Measurements from ENCODE around the gene SLC7A14.

The SLC7A14 gene

GRCh38 chr3:170467007-170467406 lies 118.9 kb downstream of the SLC7A14 start:
- H3K27ac ChIP-seq, result no peak overlapping the region
- H3K27me3 ChIP-seq, result no peaks in the 10 kb centered on the region
- H3K9ac ChIP-seq, result no peak overlapping the region
- no peak for TF ChIP-seq Cebpa-rat (IDR thresholded peaks at IDR 0.05)
- no peaks in the 10 kb centered on the region for H3K36me3 ChIP-seq
- H3K4me3 ChIP-seq, result no peak overlapping the region
- no peak overlapping the region for H3K4me2 ChIP-seq
- H4K20me1 ChIP-seq, result no peaks in the 10 kb centered on the region
- H3K9me3 ChIP-seq, result no peaks in the 10 kb centered on the region
- H3K4me1 ChIP-seq, result no peaks in the 10 kb centered on the region

DNA sequence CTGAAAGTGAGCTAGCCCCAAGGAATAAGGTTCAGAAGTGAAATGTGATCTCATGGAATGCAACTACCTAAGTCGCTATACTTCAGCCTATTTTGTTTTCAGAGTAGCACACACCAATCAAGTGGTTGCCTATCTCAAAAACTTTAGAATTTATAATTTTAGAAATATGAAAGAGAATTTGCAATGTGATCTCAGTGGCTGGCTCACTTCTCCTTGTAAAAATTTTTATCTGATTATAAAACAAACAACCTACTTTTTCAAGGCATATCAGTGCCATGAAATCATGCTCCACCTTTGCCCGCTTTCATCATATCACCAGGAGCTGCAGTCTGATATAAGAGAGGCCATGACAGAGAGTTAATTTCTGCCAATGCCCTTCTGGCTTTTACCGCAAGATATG lies 119.9 kb downstream of the SLC7A14 start:
- no peak for TF ChIP-seq Cebpa-rat (IDR thresholded peaks at IDR 0.05)
- no peaks in the 10 kb centered on the region for H3K36me3 ChIP-seq
- no peaks in the 10 kb centered on the region for H3K4me1 ChIP-seq
- H3K9me3 ChIP-seq, result no peaks in the 10 kb centered on the region
- no peak overlapping the region for H3K27ac ChIP-seq
- no peaks in the 10 kb centered on the region for H3K27me3 ChIP-seq
- H4K20me1 ChIP-seq, result no peaks in the 10 kb centered on the region
- no peak overlapping the region for H3K4me3 ChIP-seq
- no peak overlapping the region for H3K9ac ChIP-seq
- H3K4me2 ChIP-seq, result no peak overlapping the region

DNA sequence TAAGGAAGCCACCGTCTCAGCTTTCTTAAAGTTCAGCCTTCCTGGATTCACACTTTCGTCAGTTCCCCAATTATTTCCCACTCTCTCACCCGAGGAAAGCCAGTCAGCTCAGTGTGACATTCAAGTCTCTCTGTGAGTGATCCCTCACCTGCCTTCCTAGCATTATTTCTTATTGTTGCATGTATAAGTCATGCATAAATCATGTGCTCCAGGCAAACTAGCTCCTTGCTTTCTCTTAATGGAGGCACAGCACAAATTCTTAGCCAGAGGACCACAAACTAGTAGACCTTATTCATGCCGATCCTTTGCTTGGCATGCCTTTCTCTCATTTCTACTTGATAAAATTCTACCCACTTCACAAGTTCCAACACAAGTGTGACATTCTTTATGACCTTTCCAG lies 122.9 kb downstream of the SLC7A14 start:
- H3K9ac ChIP-seq, result no peak overlapping the region
- no peak overlapping the region for H3K4me3 ChIP-seq
- TF ChIP-seq Cebpa-rat (IDR thresholded peaks at IDR 0.05), result no peak
- no peaks in the 10 kb centered on the region for H3K36me3 ChIP-seq
- no peaks in the 10 kb centered on the region for H3K4me1 ChIP-seq
- H3K4me2 ChIP-seq, result no peak overlapping the region
- no peaks in the 10 kb centered on the region for H4K20me1 ChIP-seq
- no peaks in the 10 kb centered on the region for H3K27me3 ChIP-seq
- no peak overlapping the region for H3K27ac ChIP-seq
- no peaks in the 10 kb centered on the region for H3K9me3 ChIP-seq

DNA sequence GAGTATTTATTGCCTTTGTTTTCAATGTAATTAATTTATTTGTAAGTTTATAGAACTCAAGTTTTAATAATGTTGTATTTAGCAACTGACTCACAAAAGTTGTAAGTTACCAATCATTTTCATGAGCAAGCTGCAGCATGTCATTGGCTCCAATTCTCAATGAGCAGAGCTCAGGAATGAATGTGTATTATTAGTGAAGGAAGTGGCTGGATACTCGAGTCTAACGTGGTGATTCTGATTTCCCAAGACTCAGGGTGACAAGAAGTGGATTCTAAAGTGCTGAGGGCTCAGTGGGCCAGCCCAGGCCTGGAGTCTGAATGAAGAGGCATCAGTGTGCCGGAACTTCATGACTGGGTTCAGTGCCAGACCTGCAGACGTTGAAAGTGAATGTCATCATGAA lies 127.6 kb downstream of the SLC7A14 start:
- H3K4me3 ChIP-seq, result no peak overlapping the region
- no peak overlapping the region for H3K4me2 ChIP-seq
- no peaks in the 10 kb centered on the region for H3K4me1 ChIP-seq
- no peak for TF ChIP-seq Cebpa-rat (IDR thresholded peaks at IDR 0.05)
- H3K9me3 ChIP-seq, result no peaks in the 10 kb centered on the region
- no peaks in the 10 kb centered on the region for H3K27me3 ChIP-seq
- no peak overlapping the region for H3K27ac ChIP-seq
- no peaks in the 10 kb centered on the region for H3K36me3 ChIP-seq
- H3K9ac ChIP-seq, result no peak overlapping the region
- H4K20me1 ChIP-seq, result no peaks in the 10 kb centered on the region

DNA sequence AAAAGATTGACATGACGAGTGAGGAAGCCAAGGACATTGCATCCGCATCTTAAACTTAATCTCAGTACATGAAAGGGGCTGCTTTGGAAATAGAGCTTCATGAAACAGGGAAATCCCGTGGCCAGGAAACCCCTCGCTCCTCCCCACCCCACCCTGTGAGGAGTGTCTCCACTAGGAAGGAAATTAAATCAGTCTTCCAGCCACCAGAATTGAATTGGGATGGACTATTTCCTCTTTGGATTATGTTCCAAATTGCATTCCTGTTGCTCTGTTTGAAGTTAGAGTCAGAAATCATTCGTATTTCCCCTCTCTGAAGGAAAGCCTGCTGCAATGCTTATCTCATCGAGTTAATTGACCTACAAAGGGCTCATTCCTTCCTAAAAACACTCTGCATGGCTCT lies 131.4 kb downstream of the SLC7A14 start:
- Histone ChIP-seq H3K4me2 (no peak overlapping the region), H3K27ac (no peak overlapping the region), H3K9ac (no peak overlapping the region), H3K4me1 (no peaks in the 10 kb centered on the region), H3K9me3 (no peaks in the 10 kb centered on the region), H3K4me3 (no peak overlapping the region), H3K27me3 (no peaks in the 10 kb centered on the region), H4K20me1 (no peaks in the 10 kb centered on the region), H3K36me3 (no peaks in the 10 kb centered on the region)
- TF ChIP-seq Cebpa-rat (IDR thresholded peaks at IDR 0.05), result no peak

- no peaks in the 10 kb centered on the region for H4K20me1 ChIP-seq
- H3K4me1 ChIP-seq, result no peaks in the 10 kb centered on the region
- no peaks in the 10 kb centered on the region for H3K36me3 ChIP-seq
- H3K4me3 ChIP-seq, result no peak overlapping the region
- H3K9ac ChIP-seq, result no peak overlapping the region
- H3K9me3 ChIP-seq, result no peaks in the 10 kb centered on the region
- TF ChIP-seq Cebpa-rat (IDR thresholded peaks at IDR 0.05), result no peak
- H3K27ac ChIP-seq, result no peak overlapping the region
- H3K27me3 ChIP-seq, result no peaks in the 10 kb centered on the region
- H3K4me2 ChIP-seq, result no peak overlapping the region
Measured at GRCh38 chr3:170450039-170450438, 135.8 kb downstream of the SLC7A14 start.

DNA sequence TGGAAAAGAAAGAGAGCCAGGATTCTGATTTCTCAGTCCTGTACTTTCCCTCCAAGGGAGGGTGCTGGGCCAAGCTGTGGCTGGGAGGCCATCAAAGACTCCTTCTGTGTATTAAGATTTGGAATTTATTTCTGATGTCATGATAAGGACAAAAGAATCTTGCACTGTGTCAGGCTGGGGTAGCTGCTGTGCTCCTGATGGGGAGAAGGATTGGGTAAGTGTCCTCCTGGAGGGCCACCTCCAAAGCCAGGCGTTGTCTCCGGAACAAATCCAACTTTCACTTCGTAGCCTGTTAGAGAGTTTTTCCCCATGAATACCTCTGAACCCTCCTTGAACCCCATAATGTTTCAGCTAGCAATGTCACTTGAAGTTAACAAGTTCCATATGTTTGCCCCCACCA lies 137.3 kb downstream of the SLC7A14 start:
- Histone ChIP-seq H3K4me2 (no peak overlapping the region), H3K9ac (no peak overlapping the region), H3K36me3 (no peaks in the 10 kb centered on the region), H4K20me1 (no peaks in the 10 kb centered on the region), H3K27ac (no peak overlapping the region), H3K4me1 (no peaks in the 10 kb centered on the region), H3K4me3 (no peak overlapping the region), H3K27me3 (no peaks in the 10 kb centered on the region), H3K9me3 (no peaks in the 10 kb centered on the region)
- TF ChIP-seq Cebpa-rat (IDR thresholded peaks at IDR 0.05), result no peak

DNA sequence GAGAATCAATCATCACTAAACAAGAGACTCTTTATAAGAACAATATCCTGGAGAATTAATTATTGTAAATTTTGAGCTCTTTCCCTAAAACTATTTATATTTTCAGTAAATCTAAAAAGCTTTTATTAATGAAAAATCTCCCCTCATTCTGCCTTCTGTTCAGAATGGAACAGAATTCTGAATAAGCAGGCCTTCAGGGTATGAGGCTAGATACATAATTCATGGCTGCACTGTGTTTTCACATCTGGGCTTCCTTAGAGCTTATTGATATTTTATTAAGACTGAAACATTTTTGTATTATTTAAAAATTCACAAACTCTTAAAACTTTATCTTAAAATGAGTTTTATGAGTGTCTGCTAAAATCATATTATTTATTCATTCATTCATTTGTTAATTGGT lies 142.4 kb downstream of the SLC7A14 start:
- H4K20me1 ChIP-seq, result no peaks in the 10 kb centered on the region
- no peak overlapping the region for H3K4me2 ChIP-seq
- no peak for TF ChIP-seq Cebpa-rat (IDR thresholded peaks at IDR 0.05)
- no peaks in the 10 kb centered on the region for H3K36me3 ChIP-seq
- no peak overlapping the region for H3K27ac ChIP-seq
- no peaks in the 10 kb centered on the region for H3K9me3 ChIP-seq
- no peak overlapping the region for H3K4me3 ChIP-seq
- no peaks in the 10 kb centered on the region for H3K4me1 ChIP-seq
- no peak overlapping the region for H3K9ac ChIP-seq
- H3K27me3 ChIP-seq, result no peaks in the 10 kb centered on the region

DNA sequence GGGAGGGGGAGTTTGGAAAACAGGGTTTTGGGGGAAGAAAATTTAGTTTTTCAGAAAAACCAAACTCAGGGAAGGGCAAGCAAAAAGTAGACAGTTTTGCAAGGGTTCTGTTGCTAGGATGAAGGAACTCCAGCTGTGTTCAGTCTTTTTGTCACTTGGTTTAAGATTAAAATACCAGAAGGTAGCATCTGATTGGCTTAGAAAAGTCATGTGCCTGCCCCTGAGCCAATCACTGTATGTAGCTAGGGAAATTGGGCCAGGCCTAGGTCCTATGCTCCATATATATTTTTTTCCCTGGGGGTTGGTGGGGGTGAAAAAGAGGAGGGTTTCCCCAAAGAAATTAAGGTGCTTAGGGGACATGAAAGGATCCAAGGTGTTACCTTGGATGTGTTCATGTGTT lies 142.9 kb downstream of the SLC7A14 start:
- Histone ChIP-seq H4K20me1 (no peaks in the 10 kb centered on the region), H3K4me2 (no peak overlapping the region), H3K9me3 (no peaks in the 10 kb centered on the region), H3K9ac (no peak overlapping the region), H3K4me3 (no peak overlapping the region), H3K4me1 (no peaks in the 10 kb centered on the region), H3K27ac (no peak overlapping the region), H3K27me3 (no peaks in the 10 kb centered on the region), H3K36me3 (no peaks in the 10 kb centered on the region)
- TF ChIP-seq Cebpa-rat (IDR thresholded peaks at IDR 0.05), result no peak

GRCh38 chr3:170441412-170441811 lies 144.5 kb downstream of the SLC7A14 start:
- H3K4me2 ChIP-seq, result no peak overlapping the region
- no peaks in the 10 kb centered on the region for H4K20me1 ChIP-seq
- H3K4me3 ChIP-seq, result no peak overlapping the region
- no peaks in the 10 kb centered on the region for H3K4me1 ChIP-seq
- TF ChIP-seq Cebpa-rat (IDR thresholded peaks at IDR 0.05), result no peak
- H3K27me3 ChIP-seq, result no peaks in the 10 kb centered on the region
- H3K36me3 ChIP-seq, result no peaks in the 10 kb centered on the region
- no peak overlapping the region for H3K9ac ChIP-seq
- no peaks in the 10 kb centered on the region for H3K9me3 ChIP-seq
- no peak overlapping the region for H3K27ac ChIP-seq

GRCh38 chr3:170440344-170440743 lies 145.5 kb downstream of the SLC7A14 start:
- H3K36me3 ChIP-seq, result no peaks in the 10 kb centered on the region
- H3K9me3 ChIP-seq, result no peaks in the 10 kb centered on the region
- no peak overlapping the region for H3K4me3 ChIP-seq
- no peaks in the 10 kb centered on the region for H3K4me1 ChIP-seq
- H3K27me3 ChIP-seq, result no peaks in the 10 kb centered on the region
- H3K4me2 ChIP-seq, result no peak overlapping the region
- no peak for TF ChIP-seq Cebpa-rat (IDR thresholded peaks at IDR 0.05)
- no peak overlapping the region for H3K27ac ChIP-seq
- H4K20me1 ChIP-seq, result no peaks in the 10 kb centered on the region
- H3K9ac ChIP-seq, result no peak overlapping the region
